Activated T-cell treated with anti-CD3 and anti-CD28 coated beads, Interleukin-2, amount 50 U/mL, for 1 hour (primary cell): Measurements from ENCODE around the gene DEGS2.

Experiments
- DNase-seq: peaks from one replicate; pipeline ENCODE4 v3.0.0-alpha.2; 2020

The DEGS2 gene

GRCh38 chr14:100130521-100130920 lies 28.9 kb downstream of the DEGS2 start:
- DNase-seq = no peak

- DNase-seq = no peak
These were observed 30.3 kb downstream of the DEGS2 start for GRCh38 chr14:100129161-100129589.

- no peak for DNase-seq
These were observed 30.8 kb downstream of the DEGS2 start for GRCh38 chr14:100128688-100129087.

- DNase-seq = no peak
These were observed 31.5 kb downstream of the DEGS2 start for GRCh38 chr14:100127853-100128455.

GRCh38 chr14:100126401-100126800 lies 33.0 kb downstream of the DEGS2 start:
- no peak for DNase-seq

- no peak for DNase-seq
These were observed 34.8 kb downstream of the DEGS2 start for GRCh38 chr14:100124551-100125088.

GRCh38 chr14:100123618-100124017 lies 35.8 kb downstream of the DEGS2 start:
- DNase-seq = no peak

- DNase-seq = no peak
These were observed 36.8 kb downstream of the DEGS2 start for GRCh38 chr14:100122481-100123223.

GRCh38 chr14:100121643-100122480 lies 37.6 kb downstream of the DEGS2 start:
- no peak for DNase-seq

- DNase-seq = no peak
These were observed 38.7 kb downstream of the DEGS2 start for GRCh38 chr14:100120522-100121269.

GRCh38 chr14:100119251-100119650 lies 40.2 kb downstream of the DEGS2 start:
- DNase-seq = no peak

- DNase-seq = no peak
These were observed 40.9 kb downstream of the DEGS2 start for GRCh38 chr14:100118396-100119011.

GRCh38 chr14:100117633-100118395 lies 41.6 kb downstream of the DEGS2 start:
- no peak for DNase-seq

- no peak for DNase-seq
These were observed 42.4 kb downstream of the DEGS2 start for GRCh38 chr14:100117026-100117425.

- no peak for DNase-seq
These were observed 43.3 kb downstream of the DEGS2 start for GRCh38 chr14:100116134-100116533.

GRCh38 chr14:100115726-100116125 lies 43.7 kb downstream of the DEGS2 start:
- DNase-seq = no peak

- DNase-seq = no peak
These were observed 44.2 kb downstream of the DEGS2 start for GRCh38 chr14:100115236-100115635.

- no peak for DNase-seq
These were observed 45.2 kb downstream of the DEGS2 start for GRCh38 chr14:100114109-100114765.

- no peak for DNase-seq
These were observed 47.3 kb downstream of the DEGS2 start for GRCh38 chr14:100111931-100112704.

- no peak for DNase-seq
These were observed 48.6 kb downstream of the DEGS2 start for GRCh38 chr14:100110816-100111215.
